Endothelial cell of umbilical vein (primary cell): ENCODE measurements around the gene TENM4.

ENCODE experiments used
- CTCF ChIP-seq, 2 donors: IDR thresholded peaks; 1 replicate in 1 of 2; 2 replicates in 1 of 2; pipeline ENCODE4 v1.5.1; 2011; ENCODE audit warnings: low read length in 2 of 2, mild to moderate bottlenecking in 2 of 2, moderate library complexity in 2 of 2, control low read depth in 1 of 2, inconsistent platforms in 1 of 2, low read depth in 1 of 2; ENCODE audit not compliant: insufficient read depth in 1 of 2; ENCODE audit errors: extremely low read depth in 1 of 2
- POLR2AphosphoS5 ChIP-seq: IDR thresholded peaks from 2 replicates; pipeline ENCODE4 v1.6.1; 2012; ENCODE audit warnings: low read depth, mild to moderate bottlenecking, control low read depth, low read length, moderate library complexity; ENCODE audit not compliant: insufficient read depth

- TF ChIP-seq POLR2AphosphoS5, result no peak
- no peak for TF ChIP-seq CTCF (IDR thresholded peaks at IDR 0.05; ENCODE audit: extremely low read depth in 1 of 2, insufficient read depth in 1 of 2, low read depth in 1 of 2, low read length in 2 of 2)
Measured at GRCh38 chr11:79220171-79220570, 220.7 kb downstream of the TENM4 start.
